Measurements from ENCODE around the gene SLC5A10. TPM values are rescaled to one million over a fixed set of nuclear protein-coding genes. Genes with fewer than 3 reads are reported as not detected.

The SLC5A10 gene
- total RNA-seq, 2 experiments from 2014 or later = not detected

DNA sequence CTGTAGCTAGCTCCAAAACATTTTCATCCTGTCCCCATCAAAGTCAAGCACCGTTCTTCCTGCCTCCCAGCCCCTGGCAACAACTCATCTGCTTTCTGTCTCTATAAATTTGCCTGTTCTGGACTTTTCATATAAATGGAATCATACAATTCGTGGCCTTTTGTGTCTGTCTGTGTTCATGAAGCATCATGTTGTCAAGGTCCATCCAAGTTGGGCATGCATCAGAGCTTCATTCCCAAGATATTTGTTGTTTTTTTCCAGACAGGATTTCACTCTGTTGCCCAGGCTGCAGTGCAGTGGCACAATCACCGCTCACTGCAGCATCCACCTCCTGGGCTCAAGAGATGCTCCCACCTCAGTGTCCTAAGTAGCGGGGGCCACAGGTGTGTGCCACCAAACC, 5.9 kb downstream of the SLC5A10 start:
- Histone ChIP-seq H3K27ac (ENCODE audit: low read depth in 1 of 2, low read length in 2 of 2) (no peak overlapping the region), H3K4me1 (ENCODE audit: insufficient read depth, low read length) (peaks cover 57% of the 10 kb centered on the region), H3K9me3 (ENCODE audit: control insufficient read depth in 1 of 2, insufficient read depth in 1 of 2, low read length in 2 of 2) (no peaks in the 10 kb centered on the region), H3K4me3 (ENCODE audit: low read length) (no peak overlapping the region), H3K36me3 (ENCODE audit: insufficient read depth, low read length) (no peaks in the 10 kb centered on the region), H3K27me3 (ENCODE audit: control insufficient read depth in 1 of 2, insufficient read depth in 2 of 2, low read length in 2 of 2) (no peaks in the 10 kb centered on the region)
- Mint-ChIP-seq H3K4me3 (no peak overlapping the region), H3K36me3 (ENCODE audit: low read depth) (no peaks in the 10 kb centered on the region), H3K27ac (no peak overlapping the region), H3K9me3 (no peaks in the 10 kb centered on the region), H3K4me1 (ENCODE audit: low read depth) (peaks cover 50% of the 10 kb centered on the region), H3K27me3 (no peaks in the 10 kb centered on the region)
- DNase-seq = no peak
- ChIA-PET POLR2A (interaction anchor here (0.6 kb wide), 1 partner anchor 500 kb away, joined by 3 read pairs; no protein-coding TSS in a partner anchor), CTCF (interaction anchor here (0.6 kb wide), 1 partner anchor 10 kb away, joined by 3 read pairs; no protein-coding TSS in a partner anchor)
- intact Hi-C loops (cut with DNase I, micrococcal nuclease) = loop anchor here (1.0 to 10.0 kb wide), 4 partner anchors 38 to 143 kb away; partner anchors contain the start of gene FAM83G (in 1 of the 2)
- ATAC-seq (ENCODE audit: poor library complexity) = no peak
- TF ChIP-seq, protein P1, sequence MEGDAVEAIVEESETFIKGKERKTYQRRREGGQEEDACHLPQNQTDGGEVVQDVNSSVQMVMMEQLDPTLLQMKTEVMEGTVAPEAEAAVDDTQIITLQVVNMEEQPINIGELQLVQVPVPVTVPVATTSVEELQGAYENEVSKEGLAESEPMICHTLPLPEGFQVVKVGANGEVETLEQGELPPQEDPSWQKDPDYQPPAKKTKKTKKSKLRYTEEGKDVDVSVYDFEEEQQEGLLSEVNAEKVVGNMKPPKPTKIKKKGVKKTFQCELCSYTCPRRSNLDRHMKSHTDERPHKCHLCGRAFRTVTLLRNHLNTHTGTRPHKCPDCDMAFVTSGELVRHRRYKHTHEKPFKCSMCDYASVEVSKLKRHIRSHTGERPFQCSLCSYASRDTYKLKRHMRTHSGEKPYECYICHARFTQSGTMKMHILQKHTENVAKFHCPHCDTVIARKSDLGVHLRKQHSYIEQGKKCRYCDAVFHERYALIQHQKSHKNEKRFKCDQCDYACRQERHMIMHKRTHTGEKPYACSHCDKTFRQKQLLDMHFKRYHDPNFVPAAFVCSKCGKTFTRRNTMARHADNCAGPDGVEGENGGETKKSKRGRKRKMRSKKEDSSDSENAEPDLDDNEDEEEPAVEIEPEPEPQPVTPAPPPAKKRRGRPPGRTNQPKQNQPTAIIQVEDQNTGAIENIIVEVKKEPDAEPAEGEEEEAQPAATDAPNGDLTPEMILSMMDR (IDR thresholded peaks at IDR 0.05) = no peak

DNA sequence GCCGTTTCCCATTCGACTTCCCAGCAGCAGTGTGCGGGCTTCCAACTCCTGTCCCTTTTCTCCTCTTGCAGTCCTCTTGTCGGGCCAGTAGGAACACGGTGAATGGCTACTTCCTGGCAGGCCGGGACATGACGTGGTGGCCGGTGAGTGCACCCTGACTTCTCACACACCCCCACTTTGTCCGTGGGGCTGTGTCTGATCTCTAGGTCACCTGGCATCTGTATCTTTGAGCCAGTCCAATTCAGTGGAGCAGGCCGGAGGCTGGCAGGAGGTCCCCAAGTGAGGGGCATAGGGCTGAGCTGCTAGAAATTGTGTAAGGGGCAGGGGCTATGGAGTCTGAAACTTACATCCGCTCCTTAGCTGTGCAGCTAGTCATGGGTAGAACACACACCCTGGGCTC, 6.6 kb downstream of the SLC5A10 start:
- TF ChIP-seq, protein P1 (IDR thresholded peaks at IDR 0.05) = no peak
- Mint-ChIP-seq H3K9me3 (no peaks in the 10 kb centered on the region), H3K4me3 (no peak overlapping the region), H3K27ac (no peak overlapping the region), H3K27me3 (no peaks in the 10 kb centered on the region), H3K36me3 (ENCODE audit: low read depth) (no peaks in the 10 kb centered on the region), H3K4me1 (ENCODE audit: low read depth) (peaks cover 46% of the 10 kb centered on the region)
- Histone ChIP-seq H3K36me3 (ENCODE audit: insufficient read depth, low read length) (no peaks in the 10 kb centered on the region), H3K27me3 (ENCODE audit: control insufficient read depth in 1 of 2, insufficient read depth in 2 of 2, low read length in 2 of 2) (no peaks in the 10 kb centered on the region), H3K4me3 (ENCODE audit: low read length) (no peak overlapping the region), H3K27ac (ENCODE audit: low read depth in 1 of 2, low read length in 2 of 2) (no peak overlapping the region), H3K9me3 (ENCODE audit: control insufficient read depth in 1 of 2, insufficient read depth in 1 of 2, low read length in 2 of 2) (no peaks in the 10 kb centered on the region), H3K4me1 (ENCODE audit: insufficient read depth, low read length) (peaks cover 51% of the 10 kb centered on the region)
- peak in 1 of 14 experiments; percentile 5 for DNase-seq
- no peak for ATAC-seq (ENCODE audit: poor library complexity)
- intact Hi-C loops (cut with DNase I, micrococcal nuclease) = loop anchor here in 1 of 2 experiments (2.0 to 10.0 kb wide), 3 partner anchors 44 to 144 kb away; partner anchors contain the start of gene FAM83G
- ChIA-PET POLR2A (no interaction called here), CTCF (no interaction called here)

DNA sequence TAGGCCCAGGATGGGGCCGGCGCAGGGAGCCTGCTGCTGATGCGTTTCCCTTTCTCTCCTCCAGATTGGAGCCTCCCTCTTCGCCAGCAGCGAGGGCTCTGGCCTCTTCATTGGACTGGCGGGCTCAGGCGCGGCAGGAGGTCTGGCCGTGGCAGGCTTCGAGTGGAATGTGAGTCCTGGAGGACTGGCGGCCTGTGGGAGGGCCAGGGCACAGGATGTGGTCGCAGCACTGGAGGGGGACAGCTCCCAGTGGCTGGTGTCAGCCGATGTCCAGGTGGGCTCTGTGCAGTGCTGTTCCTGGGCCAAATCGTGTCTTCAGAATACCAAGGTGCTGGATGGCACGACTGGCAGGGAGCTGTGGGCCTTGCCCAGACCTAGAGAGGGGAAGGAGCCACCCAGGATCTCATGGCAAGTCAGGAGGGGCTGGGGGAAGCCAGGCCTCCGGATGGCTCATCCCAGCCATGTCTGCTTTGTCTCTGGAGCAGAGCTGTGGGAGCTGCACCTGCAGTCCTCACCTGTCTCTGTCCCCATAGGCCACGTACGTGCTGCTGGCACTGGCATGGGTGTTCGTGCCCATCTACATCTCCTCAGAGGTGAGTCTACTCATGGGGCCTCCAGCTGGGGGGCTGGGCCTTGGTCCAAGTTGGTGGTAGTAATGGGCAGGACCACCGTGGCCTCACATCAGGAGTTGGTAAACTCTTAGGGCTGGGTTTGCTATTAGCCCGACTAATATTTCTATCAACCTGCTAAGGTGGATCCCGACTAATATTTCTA, 7.3 kb downstream of the SLC5A10 start:
- Mint-ChIP-seq H3K4me3 (no peak overlapping the region), H3K27ac (no peak overlapping the region), H3K27me3 (no peaks in the 10 kb centered on the region), H3K4me1 (ENCODE audit: low read depth) (peaks cover 39% of the 10 kb centered on the region), H3K36me3 (ENCODE audit: low read depth) (no peaks in the 10 kb centered on the region), H3K9me3 (no peaks in the 10 kb centered on the region)
- ChIA-PET CTCF (interaction anchor here (2.4 kb wide), 1 partner anchor 39 kb away, joined by 8 read pairs; no protein-coding TSS in a partner anchor), POLR2A (interaction anchor here (2.2 kb wide), 1 partner anchor 101 kb away, joined by 11 read pairs; the partner anchor contains the start of gene PRPSAP2)
- intact Hi-C loops (cut with DNase I, micrococcal nuclease) = loop anchor here in 1 of 2 experiments (2.0 to 10.0 kb wide), 3 partner anchors 43 to 144 kb away; partner anchors contain the start of gene FAM83G
- Histone ChIP-seq H3K4me1 (ENCODE audit: insufficient read depth, low read length) (peaks cover 46% of the 10 kb centered on the region), H3K36me3 (ENCODE audit: insufficient read depth, low read length) (no peaks in the 10 kb centered on the region), H3K27me3 (ENCODE audit: control insufficient read depth in 1 of 2, insufficient read depth in 2 of 2, low read length in 2 of 2) (no peaks in the 10 kb centered on the region), H3K9me3 (ENCODE audit: control insufficient read depth in 1 of 2, insufficient read depth in 1 of 2, low read length in 2 of 2) (no peaks in the 10 kb centered on the region), H3K27ac (ENCODE audit: low read depth in 1 of 2, low read length in 2 of 2) (no peak overlapping the region), H3K4me3 (ENCODE audit: low read length) (no peak overlapping the region)
- ATAC-seq (ENCODE audit: poor library complexity) (no peak), DNase-seq (peak in 1 of 14 experiments; percentile 13)
- TF ChIP-seq, protein P1 (IDR thresholded peaks at IDR 0.05) = no peak
